HK-2 (cell line): ENCODE data around the gene C1QL4.

Experiments
- DNase-seq: peaks from one replicate; pipeline ENCODE4 v3.0.0-alpha.2; 2018; ENCODE audit not compliant: unreplicated experiment

C1QL4 gene

GRCh38 chr12:49347311-49348193, 10.6 kb upstream of the C1QL4 start:
- DNase-seq, result peak; percentile 96

DNA sequence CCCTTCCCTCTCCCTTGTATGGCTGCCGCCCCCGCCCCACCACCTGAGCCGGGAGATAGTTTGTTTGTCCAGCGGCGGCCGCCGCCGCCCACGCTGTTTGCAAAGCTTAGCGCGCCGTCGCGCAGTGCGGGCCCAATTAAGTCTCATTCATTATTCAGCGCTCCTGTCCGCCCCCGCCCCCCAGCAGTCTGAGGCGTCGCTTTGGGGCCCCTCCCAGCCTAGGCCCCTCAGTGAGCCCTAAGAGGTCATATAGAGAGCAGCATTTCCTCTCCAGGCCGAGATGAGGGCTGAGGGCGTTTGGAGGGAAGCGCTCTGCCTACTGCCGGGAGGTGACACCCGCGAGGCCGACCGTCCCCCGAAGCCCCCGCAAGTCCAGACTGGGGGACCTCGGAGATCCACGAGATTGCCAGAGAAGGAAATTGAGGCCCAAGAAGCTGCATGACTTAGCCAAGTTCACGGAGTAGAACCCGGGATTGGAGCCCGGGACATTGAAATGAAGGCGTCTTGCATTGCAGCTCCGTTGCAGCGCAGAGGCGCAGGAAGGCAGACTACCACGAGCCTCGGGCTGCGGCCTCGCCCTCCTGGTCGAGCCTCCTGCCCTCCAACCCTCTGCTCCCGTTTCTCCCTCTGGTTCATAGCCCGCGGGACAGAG, 9.8 kb upstream of the C1QL4 start, which contains the start of gene DNAJC22:
Gene DNAJC22 (plus strand): TSS at position 230 of the 652 bp plus-strand sequence. CDS start 1,985 bp downstream, outside the sequence.
- DNase-seq, result peak; percentile 64

- no peak for DNase-seq
Observed at GRCh38 chr12:49345825-49346658, 9.1 kb upstream of the C1QL4 start.

GRCh38 chr12:49345051-49345824, 8.2 kb upstream of the C1QL4 start:
- DNase-seq, result peak; percentile 82

GRCh38 chr12:49344486-49345050, 7.6 kb upstream of the C1QL4 start:
- no peak for DNase-seq

GRCh38 chr12:49342914-49343731, 6.1 kb upstream of the C1QL4 start:
- DNase-seq, result no peak

DNA sequence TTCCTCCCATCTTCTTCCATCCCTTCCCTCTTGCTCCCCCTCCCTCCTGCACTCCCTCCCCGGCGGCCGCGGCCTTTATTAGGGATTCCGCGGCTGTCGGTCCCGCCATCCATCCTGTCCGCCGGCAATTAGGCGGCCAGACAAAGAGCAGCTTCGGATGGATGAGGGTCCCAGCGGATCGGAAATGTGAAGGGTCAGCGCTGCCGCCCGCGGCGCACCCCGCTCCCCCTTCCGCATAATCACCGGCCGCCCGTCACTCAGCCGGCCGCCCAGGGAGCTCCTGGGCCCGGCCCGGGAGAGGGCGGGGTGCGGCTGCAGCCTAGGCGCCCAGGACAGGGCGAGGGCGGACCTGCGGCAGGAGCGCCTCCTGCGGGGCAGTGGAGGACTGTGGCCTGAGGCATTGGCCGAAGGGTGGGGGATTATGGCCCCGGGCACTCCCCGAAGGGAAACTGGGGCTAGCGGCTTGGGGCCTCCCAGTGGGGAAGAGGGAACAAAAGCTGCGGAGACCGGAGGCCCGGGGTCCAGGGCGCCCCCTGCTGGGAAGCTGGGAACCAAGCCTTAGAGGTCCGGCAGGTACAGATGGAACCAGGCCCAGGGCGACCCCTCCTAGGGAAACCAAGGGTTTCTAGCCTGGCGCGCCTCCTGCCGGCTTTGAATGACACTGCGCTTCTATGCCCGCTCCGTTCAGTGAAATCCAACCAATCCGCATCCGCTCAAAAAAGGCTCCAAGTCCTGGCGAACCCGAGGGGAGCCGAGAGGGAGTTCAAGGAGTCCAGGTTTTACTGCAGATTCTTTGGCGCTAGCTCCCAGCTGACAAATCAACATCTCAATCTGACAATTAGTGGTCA, 5.3 kb upstream of the C1QL4 start:
- DNase-seq, result peak; percentile 64

GRCh38 chr12:49341777-49342065, 4.7 kb upstream of the C1QL4 start:
- no peak for DNase-seq

DNA sequence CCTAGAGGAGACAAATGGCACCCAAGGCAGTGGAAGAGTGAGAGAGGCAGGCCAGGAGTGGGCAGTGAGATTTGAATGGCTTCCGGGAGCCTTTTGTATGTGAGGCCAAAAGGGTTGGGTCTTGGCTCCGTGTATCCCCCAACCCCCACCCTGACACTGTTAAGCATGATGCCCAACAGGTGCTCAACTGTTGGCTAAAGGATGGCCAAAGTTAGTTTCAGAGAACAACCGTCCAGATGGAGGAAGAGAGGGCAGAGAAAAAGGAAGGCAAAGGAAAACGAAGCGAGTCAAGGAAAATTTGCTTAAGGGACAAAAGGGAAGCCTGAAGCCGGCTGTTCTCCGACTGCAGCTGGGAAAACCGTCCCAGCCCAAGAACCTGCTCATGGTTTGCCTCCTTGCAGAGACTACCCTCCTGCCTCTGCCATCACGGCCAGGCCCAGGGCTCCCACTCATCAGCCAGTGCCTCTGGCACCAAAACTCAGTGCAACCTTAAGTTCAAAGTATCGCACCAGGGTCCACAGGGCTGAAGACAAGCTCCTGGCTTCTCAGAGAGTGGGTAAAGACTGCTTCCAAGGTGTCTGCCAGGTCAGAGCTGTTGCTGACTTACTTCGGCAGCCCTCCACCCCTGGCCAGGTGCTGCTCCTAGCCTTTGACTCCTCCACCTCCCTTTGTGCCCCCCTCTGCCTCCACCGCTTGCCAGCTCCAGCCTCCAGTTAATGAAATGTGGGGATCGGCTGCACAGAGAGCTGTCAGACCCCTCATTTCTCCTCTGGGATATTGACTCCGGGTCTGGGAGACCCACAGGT, 4.2 kb upstream of the C1QL4 start:
- DNase-seq, result no peak

DNA sequence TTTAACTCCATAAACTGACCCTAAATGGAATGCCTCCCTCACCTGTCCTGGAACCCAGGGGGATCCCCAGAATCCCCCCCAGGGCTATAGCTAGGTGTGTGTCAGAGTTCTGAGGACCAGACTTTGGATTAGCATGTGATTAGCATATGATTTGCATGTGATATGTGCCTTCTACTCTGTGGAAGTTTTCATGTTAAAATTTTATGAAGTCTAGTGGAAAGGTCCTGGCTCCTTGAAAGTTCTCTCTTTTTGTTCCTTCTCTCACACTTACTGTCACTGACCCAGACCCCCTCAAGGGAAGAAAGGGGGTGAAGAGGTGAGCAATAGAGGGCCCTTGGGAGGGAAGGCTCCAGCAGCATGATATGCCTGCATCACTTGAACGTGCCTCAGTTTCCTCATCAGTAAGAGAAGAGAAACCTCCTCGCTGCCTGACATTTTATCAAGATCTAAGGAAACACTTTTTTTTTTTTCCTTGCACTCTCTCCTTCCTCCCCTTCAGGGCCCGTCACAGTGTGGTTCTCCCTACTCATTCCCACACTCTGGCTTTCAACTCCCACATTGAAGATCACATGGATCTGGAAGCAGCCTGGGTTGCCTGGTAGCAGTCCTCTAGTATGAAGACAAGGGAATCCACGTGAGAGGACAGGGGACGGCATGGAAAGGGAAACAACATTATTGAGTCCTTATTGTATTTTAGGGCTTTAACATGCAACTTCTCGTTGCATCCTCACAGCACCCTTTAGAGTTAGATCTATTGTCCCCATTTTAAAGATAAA, 3.3 kb upstream of the C1QL4 start:
- no peak for DNase-seq

DNA sequence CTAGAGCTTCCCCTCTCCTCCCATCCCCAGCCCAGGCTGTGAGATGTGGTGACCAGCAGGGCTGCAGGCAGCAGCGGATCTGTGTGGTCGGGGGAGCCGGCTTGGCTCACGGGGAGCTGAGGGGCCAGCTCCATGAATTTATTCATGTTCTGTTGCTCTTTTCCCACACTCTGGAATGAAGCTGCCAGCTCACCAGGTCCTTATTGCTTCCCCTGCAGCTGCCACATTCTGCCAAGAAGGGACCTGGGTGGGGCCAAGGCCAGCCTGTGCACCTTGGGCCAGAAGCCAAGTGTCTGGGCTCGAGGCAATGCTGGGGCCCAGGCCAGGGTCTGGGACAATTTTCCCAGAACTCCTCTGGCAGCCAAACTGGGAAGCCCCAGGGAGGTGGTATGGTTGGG, 2.5 kb upstream of the C1QL4 start:
- DNase-seq, result no peak

DNA sequence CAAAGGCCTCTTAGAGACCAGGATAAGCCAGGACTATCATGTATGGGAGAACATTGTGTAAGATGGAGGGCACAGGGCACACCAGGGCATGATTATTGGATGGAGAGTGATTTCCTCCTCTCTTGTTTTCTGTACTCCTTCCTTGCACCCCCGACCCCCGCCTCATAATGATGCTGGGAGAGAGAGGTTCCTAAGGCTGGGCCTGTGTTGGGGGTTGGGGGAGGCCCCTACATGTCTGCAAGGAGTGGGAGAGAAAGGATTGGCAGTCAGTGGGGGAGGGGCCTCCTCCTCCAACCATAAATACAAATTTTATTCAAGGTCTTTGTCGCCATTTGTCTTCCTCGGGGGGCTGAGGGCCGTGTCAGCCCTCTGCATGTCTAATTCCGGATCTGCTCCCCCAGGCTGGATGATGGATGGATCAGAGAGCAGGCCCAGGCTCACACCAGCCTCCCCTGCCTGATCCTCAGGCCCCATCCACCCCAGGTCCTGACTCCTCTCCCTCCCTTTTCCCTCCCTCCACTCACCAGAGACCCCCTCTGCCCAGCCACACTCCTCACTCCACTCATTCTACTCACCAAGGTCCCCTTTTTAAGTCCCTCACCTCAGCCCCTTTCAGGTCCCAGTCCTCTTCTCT, 2.0 kb upstream of the C1QL4 start:
- no peak for DNase-seq

GRCh38 chr12:49335955-49336644, 888 bp downstream of the C1QL4 start:
- no peak for DNase-seq

DNA sequence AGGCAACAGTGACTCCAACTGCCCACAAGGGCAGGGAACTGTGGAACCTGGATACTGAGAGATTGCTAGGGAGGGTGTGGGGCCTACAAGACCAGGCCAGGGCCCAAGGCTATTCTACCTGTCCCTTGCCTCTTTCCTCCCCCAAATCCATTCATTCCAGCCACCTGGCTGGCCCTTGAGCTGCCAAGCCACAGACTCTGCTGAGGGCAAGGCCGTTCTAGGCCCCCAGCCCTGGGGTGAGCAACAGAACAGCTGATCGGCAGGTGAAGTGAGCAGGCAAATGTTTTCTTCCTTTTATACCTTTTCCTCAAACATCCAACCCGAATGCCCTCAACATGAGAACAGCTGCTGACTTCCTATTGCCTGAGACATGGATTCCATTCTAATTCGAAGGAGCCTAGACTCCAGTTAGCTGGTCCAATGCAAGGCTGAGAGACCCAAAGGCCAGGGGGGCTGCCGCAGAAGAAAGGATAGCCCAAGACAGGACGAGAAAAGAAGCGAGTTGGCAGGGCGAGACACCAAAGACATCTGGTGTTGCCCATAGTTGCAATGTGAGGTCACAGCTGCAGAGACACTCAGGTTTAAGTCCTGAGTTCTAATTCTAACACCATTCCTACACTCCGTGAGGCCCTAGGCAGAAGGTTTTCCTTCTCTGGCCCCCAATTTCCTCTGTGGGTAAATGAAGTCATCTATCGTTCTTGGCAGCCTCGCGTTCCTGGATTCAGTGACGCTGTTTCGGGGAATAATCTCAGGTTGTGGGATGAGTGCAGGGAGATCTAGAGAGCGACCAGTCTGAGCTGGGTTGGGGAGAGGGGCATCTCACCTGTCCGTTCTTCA, 1.7 kb downstream of the C1QL4 start:
- DNase-seq, result no peak

DNA sequence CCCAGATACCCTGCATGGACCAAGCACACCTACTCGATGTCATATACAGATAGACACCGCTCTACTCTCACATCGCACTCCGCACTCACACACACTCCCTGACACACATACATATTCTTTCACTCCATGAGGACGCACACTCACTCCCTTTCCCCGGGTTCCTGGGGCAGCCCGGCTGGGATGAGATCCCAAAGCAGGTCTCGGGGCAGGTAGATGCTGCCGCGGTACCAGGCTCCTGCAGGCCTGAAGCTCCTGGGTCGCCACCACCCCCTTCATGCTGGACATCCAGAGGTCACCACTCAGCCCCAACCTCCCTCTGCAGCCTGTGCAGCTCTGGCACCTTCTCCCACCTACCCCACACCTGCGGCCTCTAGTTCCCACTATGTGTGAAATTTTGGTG, 2.3 kb downstream of the C1QL4 start:
- DNase-seq, result no peak

- DNase-seq, result no peak
Observed at GRCh38 chr12:49334226-49334625, 2.8 kb downstream of the C1QL4 start.
